Osteocyte (in vitro differentiated cells): ENCODE results near the gene RTP5. TPM values are rescaled to one million over a fixed set of nuclear protein-coding genes. Genes with fewer than 3 reads are reported as not detected.

Experiments
- DNase-seq: peaks from one replicate; pipeline ENCODE4 v3.0.0; 2021; ENCODE audit warnings: mixed read lengths; ENCODE audit not compliant: unreplicated experiment; ENCODE audit errors: extremely low spot score
- H3K27ac Mint-ChIP-seq: one replicate; pipeline ENCODE4 v1.8.0; 2021; ENCODE audit warnings: mild to moderate bottlenecking, mixed read lengths; ENCODE audit not compliant: unreplicated experiment
- H3K27me3 Mint-ChIP-seq: one replicate; pipeline ENCODE4 v1.8.0; 2021; ENCODE audit warnings: mixed read lengths; ENCODE audit not compliant: unreplicated experiment
- H3K36me3 Mint-ChIP-seq: one replicate; pipeline ENCODE4 v1.8.0; 2021; ENCODE audit warnings: mixed read lengths; ENCODE audit not compliant: unreplicated experiment
- H3K4me1 Mint-ChIP-seq: one replicate; pipeline ENCODE4 v1.8.0; 2021; ENCODE audit warnings: mixed read lengths; ENCODE audit not compliant: unreplicated experiment
- H3K4me3 Mint-ChIP-seq: one replicate; pipeline ENCODE4 v1.8.0; 2021; ENCODE audit warnings: mild to moderate bottlenecking, moderate library complexity, mixed read lengths; ENCODE audit not compliant: unreplicated experiment
- H3K9me3 Mint-ChIP-seq: one replicate; pipeline ENCODE4 v1.8.0; 2021; ENCODE audit warnings: mixed read lengths; ENCODE audit not compliant: unreplicated experiment
- CTCF ChIP-seq: fragments of 200-600 bp; sonication (generic); IDR thresholded peaks from 2 replicates; pipeline ENCODE4 v1.5.0; 2021; ENCODE audit warnings: antibody characterized with exemption, mild to moderate bottlenecking, moderate library complexity
- total RNA-seq: library from RNA; stranded (reverse); gene quantifications from 2 replicates; pipeline ENCODE4 v1.2.1, GENCODE V29; 2021

Gene RTP5
- total RNA-seq, 1 donor from 2014 or later, result not detected

GRCh38 chr2:241885291-241885945 lies 15.9 kb downstream of the RTP5 start:
- Mint-ChIP-seq H3K36me3 (no peaks in the 10 kb centered on the region), H3K4me1 (peaks cover 23% of the 10 kb centered on the region), H3K4me3 (no peak overlapping the region), H3K9me3 (peaks cover 4% of the 10 kb centered on the region), H3K27me3 (no peaks in the 10 kb centered on the region), H3K27ac (no peak overlapping the region)
- no peak for TF ChIP-seq CTCF
- no peak for DNase-seq

- H3K27me3 Mint-ChIP-seq, result no peaks in the 10 kb centered on the region
- H3K9me3 Mint-ChIP-seq, result peaks cover 4% of the 10 kb centered on the region
- TF ChIP-seq CTCF, result no peak
- DNase-seq, result no peak
- H3K4me3 Mint-ChIP-seq, result no peak overlapping the region
- H3K36me3 Mint-ChIP-seq, result no peaks in the 10 kb centered on the region
- no peak overlapping the region for H3K27ac Mint-ChIP-seq
- H3K4me1 Mint-ChIP-seq, result peaks cover 20% of the 10 kb centered on the region
Measured at GRCh38 chr2:241885946-241886643, 16.6 kb downstream of the RTP5 start.

- H3K36me3 Mint-ChIP-seq, result no peaks in the 10 kb centered on the region
- H3K4me1 Mint-ChIP-seq, result peaks cover 18% of the 10 kb centered on the region
- DNase-seq, result no peak
- H3K27me3 Mint-ChIP-seq, result no peaks in the 10 kb centered on the region
- H3K9me3 Mint-ChIP-seq, result peaks cover 4% of the 10 kb centered on the region
- TF ChIP-seq CTCF, result no peak
- no peak overlapping the region for H3K4me3 Mint-ChIP-seq
- no peak overlapping the region for H3K27ac Mint-ChIP-seq
Measured at GRCh38 chr2:241886840-241887447, 17.4 kb downstream of the RTP5 start.

- H3K36me3 Mint-ChIP-seq, result no peaks in the 10 kb centered on the region
- peaks cover 8% of the 10 kb centered on the region for H3K4me1 Mint-ChIP-seq
- H3K9me3 Mint-ChIP-seq, result peaks cover 4% of the 10 kb centered on the region
- no peak for DNase-seq
- H3K27me3 Mint-ChIP-seq, result no peaks in the 10 kb centered on the region
- no peak for TF ChIP-seq CTCF
- no peak overlapping the region for H3K4me3 Mint-ChIP-seq
- H3K27ac Mint-ChIP-seq, result no peak overlapping the region
Measured at GRCh38 chr2:241887806-241888522, 18.4 kb downstream of the RTP5 start.
